Measurements from ENCODE around the gene DMAC2.

DMAC2 gene

GRCh38 chr19:41424335-41425173, 15.2 kb downstream of the DMAC2 start:
- Histone ChIP-seq H3K27ac (ENCODE audit: low read depth, low read length) (no peak overlapping the region), H3K9me3 (ENCODE audit: control insufficient read depth in 5 of 5, low read length in 5 of 5) (no peaks in the 10 kb centered on the region), H3K36me3 (ENCODE audit: control insufficient read depth in 5 of 5, insufficient read depth in 5 of 5, low read length in 5 of 5) (peaks cover 0 to 63% (median 55%) of the 10 kb centered on the region in 5 donors), H3K4me1 (ENCODE audit: control insufficient read depth in 5 of 5, insufficient read depth in 5 of 5, low read length in 5 of 5) (peaks cover 3 to 59% (median 35%) of the 10 kb centered on the region in 5 donors), H3K9ac (ENCODE audit: low read length in 5 of 5) (peak overlapping the region in 1 of 5 donors; percentile 17), H3K4me3 (ENCODE audit: low read depth in 1 of 5, low read length in 5 of 5) (no peak overlapping the region), H3K27me3 (ENCODE audit: control insufficient read depth in 5 of 5, insufficient read depth in 4 of 5, low read length in 5 of 5) (no peaks in the 10 kb centered on the region)

- peaks cover under 1 to 53% (median 28%) of the 10 kb centered on the region in 5 donors for H3K4me1 ChIP-seq (ENCODE audit: control insufficient read depth in 5 of 5, insufficient read depth in 5 of 5, low read length in 5 of 5)
- H3K27ac ChIP-seq (ENCODE audit: low read depth, low read length), result no peak overlapping the region
- H3K27me3 ChIP-seq (ENCODE audit: control insufficient read depth in 5 of 5, insufficient read depth in 4 of 5, low read length in 5 of 5), result no peaks in the 10 kb centered on the region
- H3K9me3 ChIP-seq (ENCODE audit: control insufficient read depth in 5 of 5, low read length in 5 of 5), result no peaks in the 10 kb centered on the region
- H3K4me3 ChIP-seq (ENCODE audit: low read depth in 1 of 5, low read length in 5 of 5), result no peak overlapping the region
- no peak overlapping the region for H3K9ac ChIP-seq (ENCODE audit: low read length in 5 of 5)
- peaks cover 0 to 78% (median 68%) of the 10 kb centered on the region in 5 donors for H3K36me3 ChIP-seq (ENCODE audit: control insufficient read depth in 5 of 5, insufficient read depth in 5 of 5, low read length in 5 of 5)
These were observed 16.8 kb downstream of the DMAC2 start for GRCh38 chr19:41422955-41423354.

DNA sequence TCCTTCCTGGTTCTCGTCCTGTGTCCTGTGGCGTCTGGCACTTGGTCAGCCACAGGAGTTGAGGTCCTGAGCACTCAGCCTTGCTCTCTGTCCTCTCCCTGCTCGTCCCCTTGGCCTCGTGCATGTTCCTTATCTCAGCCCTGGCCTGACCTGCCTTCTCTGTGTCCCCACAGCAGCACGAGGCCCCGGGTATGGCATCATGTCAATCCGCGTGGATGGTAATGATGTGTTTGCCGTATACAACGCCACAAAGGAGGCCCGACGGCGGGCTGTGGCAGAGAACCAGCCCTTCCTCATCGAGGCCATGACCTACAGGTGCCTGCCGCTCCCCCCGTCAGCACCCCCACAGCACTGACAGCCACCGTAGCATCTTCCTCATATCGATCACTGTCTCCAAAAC, 17.3 kb downstream of the DMAC2 start:
- Histone ChIP-seq H3K27me3 (ENCODE audit: control insufficient read depth in 5 of 5, insufficient read depth in 4 of 5, low read length in 5 of 5) (no peaks in the 10 kb centered on the region), H3K4me1 (ENCODE audit: control insufficient read depth in 5 of 5, insufficient read depth in 5 of 5, low read length in 5 of 5) (peaks cover 0 to 48% (median 23%) of the 10 kb centered on the region in 5 donors), H3K4me3 (ENCODE audit: low read depth in 1 of 5, low read length in 5 of 5) (no peak overlapping the region), H3K9me3 (ENCODE audit: control insufficient read depth in 5 of 5, low read length in 5 of 5) (no peaks in the 10 kb centered on the region), H3K27ac (ENCODE audit: low read depth, low read length) (no peak overlapping the region), H3K9ac (ENCODE audit: low read length in 5 of 5) (no peak overlapping the region), H3K36me3 (ENCODE audit: control insufficient read depth in 5 of 5, insufficient read depth in 5 of 5, low read length in 5 of 5) (peaks cover 0 to 79% (median 68%) of the 10 kb centered on the region in 5 donors)

DNA sequence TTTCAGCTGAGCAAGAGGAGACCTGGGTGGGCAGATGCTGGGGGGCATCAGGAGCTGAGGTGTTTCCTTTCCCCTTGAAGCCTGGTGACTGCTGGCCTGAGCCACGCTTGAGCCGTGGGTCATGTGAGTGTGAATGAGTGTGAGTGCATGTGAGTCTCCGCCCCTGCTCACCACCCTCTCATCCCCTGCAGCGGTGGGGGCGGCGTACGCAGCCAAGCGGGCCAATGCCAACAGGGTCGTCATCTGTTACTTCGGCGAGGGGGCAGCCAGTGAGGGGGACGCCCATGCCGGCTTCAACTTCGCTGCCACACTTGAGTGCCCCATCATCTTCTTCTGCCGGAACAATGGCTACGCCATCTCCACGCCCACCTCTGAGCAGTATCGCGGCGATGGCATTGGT, 17.7 kb downstream of the DMAC2 start:
- Histone ChIP-seq H3K4me3 (ENCODE audit: low read depth in 1 of 5, low read length in 5 of 5) (no peak overlapping the region), H3K9me3 (ENCODE audit: control insufficient read depth in 5 of 5, low read length in 5 of 5) (no peaks in the 10 kb centered on the region), H3K27ac (ENCODE audit: low read depth, low read length) (no peak overlapping the region), H3K4me1 (ENCODE audit: control insufficient read depth in 5 of 5, insufficient read depth in 5 of 5, low read length in 5 of 5) (peaks cover 0 to 46% (median 21%) of the 10 kb centered on the region in 5 donors), H3K36me3 (ENCODE audit: control insufficient read depth in 5 of 5, insufficient read depth in 5 of 5, low read length in 5 of 5) (peaks cover 0 to 83% (median 72%) of the 10 kb centered on the region in 5 donors), H3K27me3 (ENCODE audit: control insufficient read depth in 5 of 5, insufficient read depth in 4 of 5, low read length in 5 of 5) (no peaks in the 10 kb centered on the region), H3K9ac (ENCODE audit: low read length in 5 of 5) (no peak overlapping the region)

DNA sequence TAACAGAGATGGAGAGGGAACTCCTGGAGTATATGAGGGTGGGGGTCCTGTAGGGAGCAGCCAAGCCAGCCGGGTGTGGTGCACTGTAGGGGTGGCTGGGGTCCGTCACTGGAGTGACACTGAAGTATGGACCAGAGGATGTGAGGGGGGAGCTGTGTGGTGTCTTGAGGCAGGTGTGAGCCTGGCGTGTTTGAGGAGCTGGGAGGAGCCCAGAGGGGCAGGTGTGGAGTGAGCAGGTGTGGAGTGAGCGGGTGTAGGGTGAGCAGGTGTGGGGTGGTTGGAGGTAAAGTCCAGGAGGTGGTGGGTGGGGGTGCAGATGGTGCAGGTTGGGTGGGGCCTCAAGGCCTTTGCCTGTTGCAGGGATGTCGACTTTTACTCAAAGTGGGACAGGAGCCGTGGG, 18.4 kb downstream of the DMAC2 start:
- H3K27ac ChIP-seq (ENCODE audit: low read depth, low read length), result no peak overlapping the region
- peaks cover 0 to 39% (median 14%) of the 10 kb centered on the region in 5 donors for H3K4me1 ChIP-seq (ENCODE audit: control insufficient read depth in 5 of 5, insufficient read depth in 5 of 5, low read length in 5 of 5)
- no peak overlapping the region for H3K9ac ChIP-seq (ENCODE audit: low read length in 5 of 5)
- no peaks in the 10 kb centered on the region for H3K27me3 ChIP-seq (ENCODE audit: control insufficient read depth in 5 of 5, insufficient read depth in 4 of 5, low read length in 5 of 5)
- H3K36me3 ChIP-seq (ENCODE audit: control insufficient read depth in 5 of 5, insufficient read depth in 5 of 5, low read length in 5 of 5), result peaks cover 0 to 90% (median 79%) of the 10 kb centered on the region in 5 donors
- H3K4me3 ChIP-seq (ENCODE audit: low read depth in 1 of 5, low read length in 5 of 5), result no peak overlapping the region
- no peaks in the 10 kb centered on the region for H3K9me3 ChIP-seq (ENCODE audit: control insufficient read depth in 5 of 5, low read length in 5 of 5)

DNA sequence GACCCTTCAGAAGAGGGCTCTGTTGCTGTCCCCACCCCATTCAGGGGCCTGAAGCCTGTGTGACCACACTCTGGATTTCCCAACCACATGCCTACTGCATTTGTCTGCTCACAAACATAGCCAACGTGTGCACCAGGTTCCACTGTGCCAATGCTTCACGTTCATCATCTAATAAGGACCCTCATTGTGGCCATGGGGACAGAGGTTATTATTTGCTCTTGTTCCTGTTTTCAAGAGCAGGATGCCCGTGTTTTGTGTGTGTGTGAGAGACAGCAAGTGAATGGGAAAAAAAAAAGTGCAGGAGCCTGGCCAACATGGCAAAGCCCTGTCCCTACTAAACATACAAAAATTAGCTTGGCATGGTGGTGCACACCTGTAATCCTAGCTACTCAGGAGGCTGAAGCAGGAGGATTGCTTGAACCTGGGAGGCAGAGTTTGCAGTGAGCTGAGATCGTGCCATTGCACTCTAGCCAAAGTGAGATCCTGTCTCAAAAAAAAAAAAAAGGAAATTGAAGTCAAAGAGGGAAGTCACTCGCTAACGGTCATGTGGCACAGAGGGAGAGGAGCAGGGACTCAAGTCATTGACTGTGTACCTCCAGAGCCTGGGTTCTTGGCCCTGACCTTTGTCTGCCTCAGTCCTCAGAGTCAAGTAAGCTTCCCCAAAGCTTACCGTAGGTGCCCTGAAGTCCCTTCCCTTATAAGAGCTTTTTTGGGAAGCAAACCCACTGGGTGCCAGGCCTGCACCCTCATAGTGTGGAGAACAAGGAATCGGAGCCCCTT, 19.4 kb downstream of the DMAC2 start:
- Histone ChIP-seq H3K9ac (ENCODE audit: low read length in 5 of 5) (no peak overlapping the region), H3K27me3 (ENCODE audit: control insufficient read depth in 5 of 5, insufficient read depth in 4 of 5, low read length in 5 of 5) (no peaks in the 10 kb centered on the region)

GRCh38 chr19:41416194-41416674, 23.5 kb downstream of the DMAC2 start:
- H3K9me3 ChIP-seq (ENCODE audit: control insufficient read depth in 5 of 5, low read length in 5 of 5), result no peaks in the 10 kb centered on the region
- H3K36me3 ChIP-seq (ENCODE audit: control insufficient read depth in 5 of 5, insufficient read depth in 5 of 5, low read length in 5 of 5), result peaks cover 0 to 87% (median 75%) of the 10 kb centered on the region in 5 donors
- H3K27me3 ChIP-seq (ENCODE audit: control insufficient read depth in 5 of 5, insufficient read depth in 4 of 5, low read length in 5 of 5), result no peaks in the 10 kb centered on the region
- H3K4me3 ChIP-seq (ENCODE audit: low read depth in 1 of 5, low read length in 5 of 5), result no peak overlapping the region
- H3K4me1 ChIP-seq (ENCODE audit: control insufficient read depth in 5 of 5, insufficient read depth in 5 of 5, low read length in 5 of 5), result peaks cover 0 to 36% (median 18%) of the 10 kb centered on the region in 5 donors
- H3K27ac ChIP-seq (ENCODE audit: low read depth, low read length), result no peak overlapping the region
- no peak overlapping the region for H3K9ac ChIP-seq (ENCODE audit: low read length in 5 of 5)

More for the DNA sequence above, 19.4 kb downstream of the DMAC2 start:
- Histone ChIP-seq H3K9me3 (ENCODE audit: control insufficient read depth in 5 of 5, low read length in 5 of 5) (no peaks in the 10 kb centered on the region), H3K27ac (ENCODE audit: low read depth, low read length) (no peak overlapping the region), H3K4me3 (ENCODE audit: low read depth in 1 of 5, low read length in 5 of 5) (no peak overlapping the region), H3K36me3 (ENCODE audit: control insufficient read depth in 5 of 5, insufficient read depth in 5 of 5, low read length in 5 of 5) (peaks cover 0 to 89% (median 79%) of the 10 kb centered on the region in 5 donors), H3K4me1 (ENCODE audit: control insufficient read depth in 5 of 5, insufficient read depth in 5 of 5, low read length in 5 of 5) (peaks cover 0 to 29% (median 7%) of the 10 kb centered on the region in 5 donors)

DNA sequence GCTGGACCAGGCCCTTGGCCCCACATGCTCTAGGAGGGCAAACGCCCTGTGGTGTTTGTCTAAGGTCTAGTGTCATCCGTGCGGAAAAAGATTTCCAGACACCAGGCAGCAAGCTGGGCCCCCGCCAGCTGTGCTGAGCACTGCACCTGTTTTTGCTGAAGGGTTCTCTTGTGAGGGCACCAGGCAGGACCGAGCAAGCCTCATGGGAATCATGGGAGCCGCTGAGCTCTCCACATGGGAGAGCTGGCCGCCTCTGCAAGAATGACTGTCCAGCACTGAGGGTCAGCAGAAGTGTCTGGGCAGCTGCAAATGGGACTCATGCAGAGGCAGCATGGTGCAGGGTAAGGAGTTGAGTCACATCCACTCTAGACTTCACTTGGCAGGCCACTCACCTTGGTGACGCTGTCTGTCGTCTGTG, 24.5 kb downstream of the DMAC2 start:
- Histone ChIP-seq H3K27me3 (ENCODE audit: control insufficient read depth in 5 of 5, insufficient read depth in 4 of 5, low read length in 5 of 5) (no peaks in the 10 kb centered on the region), H3K4me3 (ENCODE audit: low read depth in 1 of 5, low read length in 5 of 5) (no peak overlapping the region), H3K27ac (ENCODE audit: low read depth, low read length) (no peak overlapping the region), H3K36me3 (ENCODE audit: control insufficient read depth in 5 of 5, insufficient read depth in 5 of 5, low read length in 5 of 5) (peaks cover 0 to 86% (median 72%) of the 10 kb centered on the region in 5 donors), H3K9me3 (ENCODE audit: control insufficient read depth in 5 of 5, low read length in 5 of 5) (no peaks in the 10 kb centered on the region), H3K9ac (ENCODE audit: low read length in 5 of 5) (no peak overlapping the region), H3K4me1 (ENCODE audit: control insufficient read depth in 5 of 5, insufficient read depth in 5 of 5, low read length in 5 of 5) (peaks cover 0 to 31% (median 18%) of the 10 kb centered on the region in 5 donors)

DNA sequence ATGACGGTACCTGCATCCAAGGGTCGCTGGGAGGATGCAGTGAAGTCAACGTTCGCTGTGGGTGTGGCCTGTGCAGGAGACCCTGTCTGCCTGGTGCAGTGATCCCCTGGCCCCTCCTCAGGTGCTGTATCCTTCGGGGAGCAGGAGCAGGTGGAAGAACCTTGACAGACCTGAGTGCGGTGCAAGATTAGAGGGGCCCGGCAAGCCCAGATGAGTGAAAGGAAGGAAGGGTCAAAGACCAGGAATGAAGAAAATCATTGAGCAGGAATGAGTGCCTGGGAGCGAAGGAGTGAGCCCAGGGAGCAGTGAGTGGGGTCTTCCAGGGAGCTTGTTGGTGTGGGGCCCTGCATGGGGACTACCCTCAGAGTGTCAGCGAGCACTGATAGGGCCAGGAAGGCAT, 25.3 kb downstream of the DMAC2 start:
- Histone ChIP-seq H3K27ac (ENCODE audit: low read depth, low read length) (no peak overlapping the region), H3K9me3 (ENCODE audit: control insufficient read depth in 5 of 5, low read length in 5 of 5) (no peaks in the 10 kb centered on the region), H3K27me3 (ENCODE audit: control insufficient read depth in 5 of 5, insufficient read depth in 4 of 5, low read length in 5 of 5) (no peaks in the 10 kb centered on the region), H3K9ac (ENCODE audit: low read length in 5 of 5) (no peak overlapping the region), H3K4me1 (ENCODE audit: control insufficient read depth in 5 of 5, insufficient read depth in 5 of 5, low read length in 5 of 5) (peaks cover under 1 to 34% (median 23%) of the 10 kb centered on the region in 5 donors), H3K4me3 (ENCODE audit: low read depth in 1 of 5, low read length in 5 of 5) (no peak overlapping the region), H3K36me3 (ENCODE audit: control insufficient read depth in 5 of 5, insufficient read depth in 5 of 5, low read length in 5 of 5) (peaks cover 0 to 79% (median 66%) of the 10 kb centered on the region in 5 donors)
